Measurements from ENCODE around the gene PLEKHG1.

The PLEKHG1 gene

GRCh38 chr6:150573041-150573681 lies 26.5 kb upstream of the PLEKHG1 start:
- H3K36me3 ChIP-seq (ENCODE audit: control insufficient read depth, insufficient read depth, low read length), result no peaks in the 10 kb centered on the region
- peaks cover 3% of the 10 kb centered on the region; the same call in 1 of the 2 replicates for H3K27me3 ChIP-seq (replicated peaks; ENCODE audit: control insufficient read depth, insufficient read depth, low read length)
- H3K4me3 ChIP-seq (replicated peaks; ENCODE audit: low read depth, low read length), result no peak overlapping the region
- no peak for TF ChIP-seq CTCF (IDR thresholded peaks at IDR 0.05; ENCODE audit: insufficient read depth, low read length, poor library complexity, severe bottlenecking)
- no peak for DNase-seq (ENCODE audit: extremely low read depth, insufficient read length)

DNA sequence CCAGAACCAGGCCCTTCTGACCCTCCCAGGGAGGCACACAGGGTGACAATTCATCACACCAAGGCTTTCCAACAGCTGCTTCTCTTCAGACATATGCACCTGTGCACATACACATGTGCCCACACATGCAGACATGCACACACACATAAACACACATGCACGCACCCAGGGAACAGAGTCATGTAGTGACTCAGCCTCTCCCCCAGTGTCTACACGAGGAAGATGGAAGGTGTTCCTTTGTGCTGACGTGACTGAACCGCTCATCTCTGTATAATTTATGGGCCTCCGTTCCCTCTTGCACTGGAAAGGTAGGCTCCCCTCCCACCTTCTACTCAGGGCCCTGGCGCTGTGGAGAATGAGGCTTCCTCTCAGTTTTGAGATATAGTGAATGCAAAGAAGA lies 23.8 kb upstream of the PLEKHG1 start:
- TF ChIP-seq CTCF (IDR thresholded peaks at IDR 0.05; ENCODE audit: insufficient read depth, low read length, poor library complexity, severe bottlenecking), result no peak
- peaks cover 1% of the 10 kb centered on the region for H3K27me3 ChIP-seq (replicated peaks; ENCODE audit: control insufficient read depth, insufficient read depth, low read length)
- DNase-seq (ENCODE audit: extremely low read depth, insufficient read length), result no peak

DNA sequence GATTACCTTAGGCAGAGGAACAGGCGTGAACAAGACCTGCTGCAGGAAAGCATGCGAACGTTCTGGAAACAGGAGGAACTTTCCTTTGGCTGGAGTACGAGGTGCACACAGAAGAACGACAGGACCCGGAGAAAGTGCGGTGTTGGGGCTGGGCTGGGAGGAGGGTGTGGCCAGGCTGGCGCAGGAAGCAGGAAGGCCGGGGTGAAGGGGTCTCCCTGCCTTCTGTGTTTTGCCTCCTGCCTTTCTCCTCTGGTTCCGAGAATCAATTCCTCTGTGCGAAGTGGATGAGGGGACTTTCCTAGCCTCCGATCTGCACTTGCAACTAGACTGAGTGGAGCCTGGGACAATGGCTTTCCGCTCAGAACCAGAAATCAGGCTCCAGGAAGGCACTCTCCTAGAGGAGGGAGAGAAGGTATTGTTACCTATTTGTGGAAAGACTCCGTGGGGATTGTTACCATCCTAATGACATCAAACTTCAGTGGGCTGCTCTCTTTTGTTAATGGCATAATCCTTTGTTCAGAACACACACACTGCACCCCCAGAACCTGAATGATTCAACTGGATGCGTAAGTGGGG lies 22.9 kb upstream of the PLEKHG1 start:
- H3K4me3 ChIP-seq (replicated peaks; ENCODE audit: low read depth, low read length), result no peak overlapping the region
- peaks cover 1% of the 10 kb centered on the region for H3K27me3 ChIP-seq (replicated peaks; ENCODE audit: control insufficient read depth, insufficient read depth, low read length)
- DNase-seq (ENCODE audit: extremely low read depth, insufficient read length), result no peak
- H3K36me3 ChIP-seq (ENCODE audit: control insufficient read depth, insufficient read depth, low read length), result no peaks in the 10 kb centered on the region
- TF ChIP-seq CTCF (IDR thresholded peaks at IDR 0.05; ENCODE audit: insufficient read depth, low read length, poor library complexity, severe bottlenecking), result no peak

More for the DNA sequence above, 23.8 kb upstream of the PLEKHG1 start:
- Histone ChIP-seq H3K4me3 (replicated peaks; ENCODE audit: low read depth, low read length) (no peak overlapping the region), H3K36me3 (ENCODE audit: control insufficient read depth, insufficient read depth, low read length) (no peaks in the 10 kb centered on the region)

GRCh38 chr6:150579611-150580010 lies 20.1 kb upstream of the PLEKHG1 start:
- H3K4me3 ChIP-seq (replicated peaks; ENCODE audit: low read depth, low read length), result no peak overlapping the region
- H3K27me3 ChIP-seq (replicated peaks; ENCODE audit: control insufficient read depth, insufficient read depth, low read length), result no peaks in the 10 kb centered on the region; the same call in 1 of the 2 replicates
- H3K36me3 ChIP-seq (ENCODE audit: control insufficient read depth, insufficient read depth, low read length), result no peaks in the 10 kb centered on the region
- no peak for DNase-seq (ENCODE audit: extremely low read depth, insufficient read length)
- no peak for TF ChIP-seq CTCF (IDR thresholded peaks at IDR 0.05; ENCODE audit: insufficient read depth, low read length, poor library complexity, severe bottlenecking)

DNA sequence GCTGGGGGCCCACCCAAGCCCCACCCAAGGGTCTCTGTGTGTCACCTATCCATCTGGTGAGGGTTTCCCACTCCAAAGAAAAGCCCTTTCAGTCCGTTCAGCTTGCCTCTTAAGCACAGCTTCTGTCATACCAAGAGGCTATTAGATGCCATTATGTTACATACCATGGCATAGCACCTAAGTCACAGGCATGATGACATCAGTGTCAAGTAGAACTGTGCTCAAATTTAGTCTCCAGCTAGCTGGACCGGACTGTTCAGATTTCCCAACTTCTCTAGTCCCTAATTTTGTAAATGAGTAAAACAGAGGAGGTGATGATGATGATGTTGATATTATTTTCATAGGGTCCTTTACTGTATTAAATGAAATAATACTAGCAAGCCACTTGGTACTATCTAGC lies 19.2 kb upstream of the PLEKHG1 start:
- Histone ChIP-seq H3K4me3 (replicated peaks; ENCODE audit: low read depth, low read length) (no peak overlapping the region), H3K27me3 (replicated peaks; ENCODE audit: control insufficient read depth, insufficient read depth, low read length) (no peaks in the 10 kb centered on the region; the same call in 1 of the 2 replicates), H3K36me3 (ENCODE audit: control insufficient read depth, insufficient read depth, low read length) (no peaks in the 10 kb centered on the region)
- no peak for TF ChIP-seq CTCF (IDR thresholded peaks at IDR 0.05; ENCODE audit: insufficient read depth, low read length, poor library complexity, severe bottlenecking)
- no peak for DNase-seq (ENCODE audit: extremely low read depth, insufficient read length)
